DOHH2 (cell line): ENCODE measurements around the gene TMED4.

ENCODE experiments used
- CTCF ChIP-seq: fragments of 200-600 bp; sonication (generic); IDR thresholded peaks from one replicate; pipeline ENCODE4 v1.5.1; 2014; ENCODE audit warnings: antibody characterized with exemption, mild to moderate bottlenecking, low read depth, low read length; ENCODE audit not compliant: poor library complexity, severe bottlenecking
- EZH2phosphoT487 ChIP-seq: fragments of 200-600 bp; sonication (generic); IDR thresholded peaks from 2 replicates; pipeline ENCODE4 v1.6.1; 2017; ENCODE audit warnings: borderline replicate concordance, mild to moderate bottlenecking, antibody characterized with exemption, low read length, moderate library complexity, mixed read lengths

GRCh38 chr7:44569959-44570358 is 12.1 kb downstream of the TMED4 start:
- no peak for TF ChIP-seq CTCF
- TF ChIP-seq EZH2phosphoT487: no peak
